Stimulated activated CD8-positive, alpha-beta memory T cell treated with anti-CD3 and anti-CD28 coated beads, Interleukin-7, amount 100 ng/mL, for 1 hour (primary cell): Measurements from ENCODE around the gene DIRAS1.
"Not testable (repeated sequence)": the region's sequence is repeated elsewhere in the genome, so short reads cannot be mapped to it uniquely, and the experiment has no call there.

ENCODE experiments used
- DNase-seq, 2 donors: peaks; one replicate each; pipeline ENCODE4 v3.0.0-alpha.2; 2020; ENCODE audit warnings: low read depth in 2 of 2

DIRAS1 gene

GRCh38 chr19:2711172-2711874 lies 9.8 kb downstream of the DIRAS1 start:
- DNase-seq: no peak

- no peak for DNase-seq
Observed at GRCh38 chr19:2706251-2706650, 14.9 kb downstream of the DIRAS1 start.

DNA sequence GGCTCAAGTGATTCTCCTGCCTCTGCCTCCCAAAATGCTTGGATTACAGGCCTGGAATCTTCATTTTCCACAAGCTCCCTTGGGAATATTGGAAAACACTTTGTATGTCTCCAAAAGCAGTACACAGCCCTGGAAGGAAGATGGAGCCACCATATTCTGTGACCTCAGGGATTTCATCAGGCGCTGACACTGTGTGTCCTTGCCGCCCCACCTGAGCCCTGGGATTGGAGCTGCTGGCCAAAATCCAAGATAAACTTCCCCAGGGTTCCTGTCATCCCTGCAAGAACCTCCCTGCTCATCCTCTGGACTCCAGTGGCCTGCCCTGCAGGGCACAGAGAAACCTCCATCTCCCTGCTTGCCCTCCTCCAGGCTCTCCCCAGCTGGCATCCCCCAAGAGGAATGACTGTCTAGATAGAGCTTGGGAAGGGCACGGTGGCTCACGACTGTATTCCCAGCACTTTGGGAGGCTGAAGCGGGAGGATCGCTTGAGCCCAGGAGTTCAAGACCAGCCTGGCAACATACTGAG lies 17.4 kb downstream of the DIRAS1 start:
- DNase-seq: no peak

GRCh38 chr19:2703077-2703437 lies 18.1 kb downstream of the DIRAS1 start:
- DNase-seq: no peak

- peak; percentile 84 to 87 for DNase-seq
Observed at GRCh38 chr19:2702170-2703076, 18.7 kb downstream of the DIRAS1 start, which contains the start of gene GNG7. TSS of gene GNG7 (minus strand) at chr19:2702694. CDS start at chr19:2520688, 182,006 bp downstream.

GRCh38 chr19:2701361-2702169 lies 19.6 kb downstream of the DIRAS1 start:
- DNase-seq: no peak

- no peak for DNase-seq
Observed at GRCh38 chr19:2700660-2701360, 20.4 kb downstream of the DIRAS1 start.

DNA sequence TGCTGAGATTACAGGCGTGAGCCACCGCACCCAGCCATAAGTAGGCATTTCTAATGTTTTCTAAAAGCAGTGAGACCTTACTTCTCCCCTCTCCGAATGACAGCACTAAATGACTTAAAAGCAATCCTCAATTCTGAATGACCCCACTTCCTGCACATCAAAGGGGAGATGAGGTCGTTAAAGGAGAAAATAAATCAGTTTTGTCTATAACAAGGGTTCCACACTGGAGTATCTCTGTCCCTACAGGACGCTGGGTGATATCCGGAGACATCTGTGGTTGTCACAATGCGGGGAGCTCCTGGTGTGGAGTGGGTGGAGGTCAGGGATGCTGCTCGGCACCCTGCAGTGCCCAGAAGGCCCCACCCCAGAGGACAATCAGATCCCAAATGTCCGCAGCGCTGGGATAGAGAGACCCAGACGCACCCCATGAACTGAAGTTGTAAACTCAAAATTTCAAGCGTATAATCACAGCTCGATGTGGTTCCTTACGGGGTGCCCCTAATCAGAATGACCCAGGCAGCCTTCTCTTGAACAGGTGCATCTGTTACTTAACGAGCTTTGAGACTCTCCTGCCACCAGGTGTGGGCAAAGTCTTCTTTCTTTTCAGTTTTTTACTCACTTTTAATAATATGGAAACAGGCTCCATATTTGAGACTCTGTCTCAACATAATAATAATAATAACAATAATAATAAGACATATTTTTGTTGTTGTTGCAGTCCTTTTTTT lies 21.6 kb downstream of the DIRAS1 start:
- no peak for DNase-seq

DNA sequence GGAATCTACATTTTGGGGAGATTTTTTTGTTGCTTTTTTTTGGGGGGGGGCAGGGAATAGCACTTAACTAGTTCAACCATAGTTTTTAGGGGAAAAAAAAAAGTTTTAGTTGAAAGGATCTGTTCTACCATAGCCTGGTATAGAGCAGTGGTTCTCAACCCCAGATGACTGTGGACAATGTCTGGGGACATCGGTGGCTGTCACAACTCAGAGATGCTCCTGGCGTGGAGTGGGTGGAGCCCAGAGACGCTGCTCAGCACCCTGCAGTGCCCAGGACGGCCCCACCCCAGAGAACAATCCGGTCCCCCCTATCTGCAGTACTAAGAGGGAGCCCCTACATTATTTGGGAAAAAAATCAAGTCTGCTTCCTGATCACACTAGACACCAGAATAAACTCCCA lies 27.0 kb downstream of the DIRAS1 start:
- DNase-seq: no peak

GRCh38 chr19:2693492-2694160 lies 27.5 kb downstream of the DIRAS1 start:
- no peak for DNase-seq

DNA sequence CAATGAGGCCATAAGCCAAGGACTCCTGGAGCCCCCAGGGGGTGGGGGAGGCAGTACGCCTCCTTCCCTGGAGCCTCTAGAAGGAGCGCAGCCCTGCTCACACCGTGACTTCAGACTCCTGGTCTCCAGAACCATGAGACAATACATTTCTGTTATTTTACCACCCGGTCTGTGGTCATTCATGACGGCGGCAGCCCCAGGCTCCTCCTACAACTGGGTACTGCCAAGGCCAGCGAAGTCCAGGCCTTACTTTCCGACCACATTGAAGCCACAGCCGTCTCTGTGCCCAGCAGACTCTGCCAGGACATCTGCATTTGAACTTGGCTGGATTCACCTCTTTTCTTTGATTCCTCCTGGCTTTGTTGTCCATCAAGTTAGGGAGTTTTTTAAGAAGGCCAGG lies 29.2 kb downstream of the DIRAS1 start:
- DNase-seq: no peak

DNA sequence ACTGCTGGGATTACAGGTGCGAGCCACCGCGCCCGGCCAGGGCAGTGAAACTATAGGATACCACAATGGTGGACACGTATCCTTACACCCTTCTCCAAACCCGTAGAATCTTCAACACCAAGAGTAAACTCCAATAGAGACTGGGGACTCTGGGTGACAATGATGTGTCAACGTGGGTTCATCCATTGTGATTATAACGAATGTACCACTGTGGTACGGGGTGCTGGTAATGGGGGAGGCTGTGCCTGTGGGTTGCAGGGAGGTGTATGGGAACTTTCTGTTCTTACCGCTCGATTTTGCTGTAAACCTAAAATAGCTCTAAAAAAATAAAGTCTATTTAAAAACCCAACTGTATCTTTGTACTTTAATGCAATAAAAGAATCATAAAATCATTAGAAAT lies 30.3 kb downstream of the DIRAS1 start:
- no peak for DNase-seq

- no peak for DNase-seq
Observed at GRCh38 chr19:2686360-2686759, 34.8 kb downstream of the DIRAS1 start.

DNA sequence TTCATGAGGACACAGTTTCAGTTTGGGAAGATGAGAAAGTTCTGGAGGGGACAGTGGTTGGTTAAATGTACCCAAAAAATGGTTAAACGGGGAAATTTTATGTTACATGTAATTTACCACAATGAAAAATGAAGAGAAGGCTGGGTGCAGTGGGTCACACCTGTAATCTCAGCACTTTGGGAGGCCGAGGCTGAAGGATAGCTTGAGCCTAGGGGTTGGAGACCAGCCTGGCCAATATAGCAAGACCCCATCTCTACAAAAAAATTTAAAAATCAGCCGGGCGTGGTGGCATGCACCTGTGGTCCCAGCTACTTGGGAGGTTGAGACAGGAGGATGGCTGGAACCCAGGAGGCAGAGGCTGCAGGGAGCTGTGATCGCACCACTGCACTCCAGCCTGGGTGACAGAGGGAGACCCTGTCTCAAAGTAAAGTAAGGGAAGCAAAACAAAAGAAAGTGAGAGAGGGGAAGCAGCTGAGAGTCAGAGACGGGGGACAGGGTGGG lies 35.9 kb downstream of the DIRAS1 start:
- DNase-seq: no peak

- DNase-seq: no peak
Observed at GRCh38 chr19:2683430-2684003, 37.7 kb downstream of the DIRAS1 start.

DNA sequence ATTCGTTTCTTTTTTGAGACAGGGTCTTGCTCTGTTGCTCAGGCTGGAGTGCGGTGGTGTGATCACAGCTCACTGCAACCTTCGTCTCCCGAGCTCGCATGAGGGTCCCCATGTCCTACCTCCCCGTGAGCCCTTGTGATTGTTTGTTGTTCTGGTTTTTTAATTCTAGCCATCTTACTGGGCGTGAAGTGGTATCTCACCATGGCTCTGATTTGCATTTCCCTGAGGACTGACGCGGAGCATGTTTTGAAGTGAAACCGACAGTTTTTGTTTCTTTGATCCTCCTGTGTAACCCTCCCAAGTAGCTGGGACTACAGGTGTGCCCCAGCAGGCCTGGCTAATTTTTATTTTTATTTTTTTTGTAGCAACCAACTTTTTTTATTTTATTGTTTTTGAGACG lies 40.4 kb downstream of the DIRAS1 start:
- no peak for DNase-seq

DNA sequence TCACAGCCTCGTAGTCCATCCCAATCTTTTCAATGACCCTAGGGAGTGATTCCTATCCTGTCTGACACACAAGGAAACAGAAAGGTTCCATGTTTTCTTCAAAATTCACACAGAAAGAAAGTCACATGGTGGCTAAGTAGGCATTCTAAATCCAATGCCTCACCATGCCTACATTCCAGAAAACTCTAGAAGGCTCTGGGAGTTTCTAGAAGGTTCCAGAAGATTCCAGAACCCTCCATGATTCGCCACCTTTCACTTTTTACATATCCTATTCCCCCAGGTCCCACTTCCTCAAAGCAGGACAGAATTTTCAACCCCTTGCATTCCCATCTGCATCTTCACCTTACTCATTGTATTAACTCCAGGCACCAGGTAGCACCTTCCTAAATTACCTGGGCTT lies 41.7 kb downstream of the DIRAS1 start:
- no peak for DNase-seq

DNA sequence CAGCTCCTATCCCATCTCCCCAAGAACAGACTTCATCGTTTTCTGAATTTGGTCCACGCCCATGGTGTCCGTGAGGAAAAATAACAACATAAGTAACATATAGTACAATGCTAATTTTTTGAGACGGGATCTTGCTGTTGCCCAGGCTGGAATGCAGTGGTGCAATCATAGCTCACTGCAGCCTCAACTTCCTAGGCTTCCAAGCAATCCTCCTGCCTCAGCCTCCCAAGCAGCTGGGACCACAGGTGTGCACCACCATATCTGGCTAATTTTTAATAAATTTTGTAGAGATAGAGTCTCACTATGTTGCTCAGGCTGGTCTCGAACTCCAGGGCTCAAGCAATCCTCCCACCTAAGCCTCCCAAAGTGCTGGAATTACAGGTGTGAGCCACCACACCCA lies 42.2 kb downstream of the DIRAS1 start:
- not testable (repeated sequence) for DNase-seq

DNA sequence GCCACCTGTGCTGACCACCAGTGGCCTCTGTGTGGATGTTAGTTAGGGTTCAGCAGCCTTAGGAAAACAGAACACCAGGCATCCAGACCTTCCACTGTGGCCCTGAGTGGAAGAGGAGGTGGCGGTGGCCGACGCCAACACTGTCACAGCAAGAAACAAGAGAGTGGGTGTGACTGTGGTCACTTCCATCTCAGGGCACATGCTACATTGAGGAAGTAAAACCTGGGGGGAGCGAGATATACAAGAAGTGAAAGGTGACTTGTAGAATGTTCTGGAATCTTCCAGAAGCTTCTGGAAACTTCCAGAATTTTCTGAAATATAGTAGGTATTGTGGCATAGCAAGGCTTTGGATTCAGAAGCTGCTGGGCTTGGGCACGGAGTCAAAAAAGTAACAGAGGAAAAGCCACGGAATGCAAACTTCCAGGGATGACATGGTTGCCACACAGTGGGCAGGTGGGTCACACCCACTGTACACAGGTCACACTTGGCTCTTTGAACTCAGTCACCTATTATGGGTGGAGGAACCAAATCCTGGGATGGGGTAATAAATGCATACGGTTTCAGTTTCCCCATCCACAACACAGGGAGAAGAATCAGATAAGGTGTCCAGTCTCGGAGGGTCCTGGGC lies 43.0 kb downstream of the DIRAS1 start:
- DNase-seq: no peak
